WTC11 (cell line): ENCODE results near the gene TMEM225B. TPM values are rescaled to one million over a fixed set of nuclear protein-coding genes. Genes with fewer than 3 reads are reported as not detected.

ENCODE experiments used
- CREB1 ChIP-seq: sonication (generic); formaldehyde crosslinking; IDR thresholded peaks from 2 replicates; pipeline ENCODE4 v1.8.0; 2023; ENCODE audit warnings: mild to moderate bottlenecking, missing genetic modification reagents
- CREM ChIP-seq: sonication (generic); formaldehyde crosslinking; IDR thresholded peaks from 2 replicates; pipeline ENCODE4 v1.8.1; 2022; ENCODE audit warnings: mild to moderate bottlenecking, missing genetic modification reagents, moderate library complexity
- FOXK1 ChIP-seq: sonication (generic); formaldehyde crosslinking; IDR thresholded peaks from 2 replicates; pipeline ENCODE4 v1.8.0; 2022; ENCODE audit warnings: mild to moderate bottlenecking, moderate library complexity, missing genetic modification reagents
- IRF2 ChIP-seq: sonication (generic); formaldehyde crosslinking; IDR thresholded peaks from 2 replicates; pipeline ENCODE4 v1.8.0; 2022; ENCODE audit warnings: low read depth, missing genetic modification reagents, borderline replicate concordance
- JAZF1 ChIP-seq: fragments of 250-450 bp; sonication (Bioruptor Pico); IDR thresholded peaks from 2 replicates; pipeline ENCODE4 v1.9.0; 2021; ENCODE audit warnings: moderate library complexity, mild to moderate bottlenecking, inconsistent platforms
- JUN ChIP-seq: sonication (generic); formaldehyde crosslinking; IDR thresholded peaks from 2 replicates; pipeline ENCODE4 v1.8.0; 2023; ENCODE audit warnings: mild to moderate bottlenecking, missing genetic modification reagents
- MXD4 ChIP-seq: fragments of 250-450 bp; sonication (Bioruptor Pico); IDR thresholded peaks from 2 replicates; pipeline ENCODE4 v1.8.0; 2021; ENCODE audit warnings: mild to moderate bottlenecking, moderate library complexity, borderline replicate concordance
- MYBL2 ChIP-seq: sonication (generic); formaldehyde crosslinking; IDR thresholded peaks from 2 replicates; pipeline ENCODE4 v1.8.1; 2023; ENCODE audit warnings: mild to moderate bottlenecking, moderate library complexity, missing genetic modification reagents
- NR1H2 ChIP-seq: sonication (generic); formaldehyde crosslinking; IDR thresholded peaks from 2 replicates; pipeline ENCODE4 v1.9.0; 2021; ENCODE audit warnings: mild to moderate bottlenecking, moderate library complexity, missing genetic modification reagents
- PRRX2 ChIP-seq: fragments of 250-450 bp; sonication (Bioruptor Pico); IDR thresholded peaks from 2 replicates; pipeline ENCODE4 v1.8.0; 2021; ENCODE audit warnings: mild to moderate bottlenecking
- TEAD1 ChIP-seq: sonication (generic); formaldehyde crosslinking; IDR thresholded peaks from 2 replicates; pipeline ENCODE4 v1.8.0; 2022; ENCODE audit warnings: mild to moderate bottlenecking, missing genetic modification reagents
- TEAD4 ChIP-seq: sonication (generic); formaldehyde crosslinking; IDR thresholded peaks from 2 replicates; pipeline ENCODE4 v1.8.0; 2022; ENCODE audit warnings: mild to moderate bottlenecking, missing genetic modification reagents
- ZBTB21 ChIP-seq: sonication (generic); formaldehyde crosslinking; IDR thresholded peaks from 2 replicates; pipeline ENCODE4 v1.8.1; 2023; ENCODE audit warnings: mild to moderate bottlenecking, missing genetic modification reagents, borderline replicate concordance
- ZNF121 ChIP-seq: sonication (generic); formaldehyde crosslinking; IDR thresholded peaks from 2 replicates; pipeline ENCODE4 v1.8.0; 2023; ENCODE audit warnings: missing genetic modification reagents
- ZNF219 ChIP-seq: sonication (generic); formaldehyde crosslinking; IDR thresholded peaks from 2 replicates; pipeline ENCODE4 v1.8.0; 2023; ENCODE audit warnings: missing genetic modification reagents, mild to moderate bottlenecking, borderline replicate concordance
- ZNF263 ChIP-seq: sonication (generic); formaldehyde crosslinking; IDR thresholded peaks from 2 replicates; pipeline ENCODE4 v1.8.1; 2022; ENCODE audit warnings: low read depth, mild to moderate bottlenecking, moderate library complexity, missing genetic modification reagents
- ZNF317 ChIP-seq: sonication (generic); formaldehyde crosslinking; IDR thresholded peaks from 2 replicates; pipeline ENCODE4 v1.8.1; 2023; ENCODE audit warnings: low read depth, mild to moderate bottlenecking, moderate library complexity, missing genetic modification reagents, borderline replicate concordance
- ZNF423 ChIP-seq: fragments of 250-450 bp; sonication (Bioruptor Pico); IDR thresholded peaks from 2 replicates; pipeline ENCODE4 v2.1.2; 2022; ENCODE audit warnings: mild to moderate bottlenecking, moderate library complexity
- ZNF671 ChIP-seq: fragments of 250-450 bp; sonication (Bioruptor Pico); IDR thresholded peaks from 2 replicates; pipeline ENCODE4 v1.8.0; 2021; ENCODE audit warnings: mild to moderate bottlenecking
- total RNA-seq: library from RNA; stranded (reverse); gene quantifications from 3 replicates; pipeline ENCODE4 v1.2.3, GENCODE V29; 2021
- TF ChIP-seq, protein P1 (sequence below): sonication (generic); formaldehyde crosslinking; IDR thresholded peaks from 2 replicates; pipeline ENCODE4 v1.8.0; 2023; ENCODE audit warnings: missing genetic modification reagents, mild to moderate bottlenecking, borderline replicate concordance
- TF ChIP-seq, protein P2 (sequence below): sonication (generic); formaldehyde crosslinking; IDR thresholded peaks from 2 replicates; pipeline ENCODE4 v1.8.1; 2023; ENCODE audit warnings: mild to moderate bottlenecking, missing genetic modification reagents, moderate library complexity
- TF ChIP-seq, protein P3 (sequence below): sonication (generic); formaldehyde crosslinking; IDR thresholded peaks from 2 replicates; pipeline ENCODE4 v1.8.1; 2022; ENCODE audit warnings: mild to moderate bottlenecking, moderate library complexity, missing genetic modification reagents
- TF ChIP-seq, protein P4 (sequence below): sonication (generic); formaldehyde crosslinking; IDR thresholded peaks from 2 replicates; pipeline ENCODE4 v1.8.0; 2022; ENCODE audit warnings: mild to moderate bottlenecking, missing genetic modification reagents
- TF ChIP-seq, protein P5 (sequence below): sonication (generic); formaldehyde crosslinking; IDR thresholded peaks from 2 replicates; pipeline ENCODE4 v1.8.1; 2023; ENCODE audit warnings: mild to moderate bottlenecking, moderate library complexity, missing genetic modification reagents
- TF ChIP-seq, protein P6 (sequence below): sonication (generic); formaldehyde crosslinking; IDR thresholded peaks from 2 replicates; pipeline ENCODE4 v1.8.1; 2023; ENCODE audit warnings: mild to moderate bottlenecking, missing genetic modification reagents
- TF ChIP-seq, protein P7 (sequence below): sonication (generic); formaldehyde crosslinking; IDR thresholded peaks from 2 replicates; pipeline ENCODE4 v1.8.0; 2022; ENCODE audit warnings: mild to moderate bottlenecking, missing genetic modification reagents
- TF ChIP-seq, protein P8 (sequence below): sonication (generic); formaldehyde crosslinking; IDR thresholded peaks from 2 replicates; pipeline ENCODE4 v1.8.1; 2023; ENCODE audit warnings: mild to moderate bottlenecking, missing genetic modification reagents, moderate library complexity

TMEM225B gene
- total RNA-seq, 1 experiment from 2014 or later, result 0.81 TPM

DNA sequence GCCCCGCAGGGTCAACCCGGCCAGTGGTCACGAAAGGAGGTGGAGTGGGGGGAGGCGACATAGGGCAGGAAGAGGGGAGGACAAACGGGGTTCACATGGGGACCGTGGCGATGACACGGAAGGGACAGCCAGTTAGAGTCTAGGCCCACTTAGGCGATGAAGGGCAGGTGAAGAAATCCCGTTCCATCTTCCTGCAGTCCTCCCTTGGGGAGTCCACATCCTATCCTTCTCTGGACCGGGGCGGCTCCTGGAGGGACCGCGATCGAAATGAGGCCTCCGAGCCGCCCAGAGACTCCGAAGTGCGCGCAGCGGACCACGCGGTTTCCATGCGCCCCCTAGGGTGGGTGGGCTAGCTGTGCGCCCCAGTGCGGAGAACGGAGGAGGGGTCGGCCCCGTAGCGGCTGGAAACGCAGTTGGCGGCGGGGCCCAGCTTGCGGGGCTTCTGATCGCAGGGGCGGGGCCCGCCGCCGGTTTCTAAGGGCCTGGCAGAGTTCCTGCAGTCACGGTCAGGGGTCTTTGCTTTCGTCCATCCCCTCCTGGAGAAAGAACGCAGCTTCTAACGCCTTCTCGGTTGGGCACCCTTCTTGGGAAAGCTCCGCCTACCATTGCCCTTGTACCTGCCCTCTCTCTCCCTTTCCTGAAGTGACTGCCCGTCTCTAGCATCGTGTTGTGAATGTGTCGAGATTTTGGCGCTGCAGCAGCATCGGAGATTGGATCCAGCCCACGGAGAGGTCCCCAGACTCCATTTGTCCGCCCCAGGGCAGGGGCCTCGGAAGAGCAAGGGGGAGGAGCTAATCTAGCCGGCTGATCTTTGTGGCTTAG is 17.9 kb upstream of the TMEM225B start (continued):
- TF ChIP-seq, protein P1, sequence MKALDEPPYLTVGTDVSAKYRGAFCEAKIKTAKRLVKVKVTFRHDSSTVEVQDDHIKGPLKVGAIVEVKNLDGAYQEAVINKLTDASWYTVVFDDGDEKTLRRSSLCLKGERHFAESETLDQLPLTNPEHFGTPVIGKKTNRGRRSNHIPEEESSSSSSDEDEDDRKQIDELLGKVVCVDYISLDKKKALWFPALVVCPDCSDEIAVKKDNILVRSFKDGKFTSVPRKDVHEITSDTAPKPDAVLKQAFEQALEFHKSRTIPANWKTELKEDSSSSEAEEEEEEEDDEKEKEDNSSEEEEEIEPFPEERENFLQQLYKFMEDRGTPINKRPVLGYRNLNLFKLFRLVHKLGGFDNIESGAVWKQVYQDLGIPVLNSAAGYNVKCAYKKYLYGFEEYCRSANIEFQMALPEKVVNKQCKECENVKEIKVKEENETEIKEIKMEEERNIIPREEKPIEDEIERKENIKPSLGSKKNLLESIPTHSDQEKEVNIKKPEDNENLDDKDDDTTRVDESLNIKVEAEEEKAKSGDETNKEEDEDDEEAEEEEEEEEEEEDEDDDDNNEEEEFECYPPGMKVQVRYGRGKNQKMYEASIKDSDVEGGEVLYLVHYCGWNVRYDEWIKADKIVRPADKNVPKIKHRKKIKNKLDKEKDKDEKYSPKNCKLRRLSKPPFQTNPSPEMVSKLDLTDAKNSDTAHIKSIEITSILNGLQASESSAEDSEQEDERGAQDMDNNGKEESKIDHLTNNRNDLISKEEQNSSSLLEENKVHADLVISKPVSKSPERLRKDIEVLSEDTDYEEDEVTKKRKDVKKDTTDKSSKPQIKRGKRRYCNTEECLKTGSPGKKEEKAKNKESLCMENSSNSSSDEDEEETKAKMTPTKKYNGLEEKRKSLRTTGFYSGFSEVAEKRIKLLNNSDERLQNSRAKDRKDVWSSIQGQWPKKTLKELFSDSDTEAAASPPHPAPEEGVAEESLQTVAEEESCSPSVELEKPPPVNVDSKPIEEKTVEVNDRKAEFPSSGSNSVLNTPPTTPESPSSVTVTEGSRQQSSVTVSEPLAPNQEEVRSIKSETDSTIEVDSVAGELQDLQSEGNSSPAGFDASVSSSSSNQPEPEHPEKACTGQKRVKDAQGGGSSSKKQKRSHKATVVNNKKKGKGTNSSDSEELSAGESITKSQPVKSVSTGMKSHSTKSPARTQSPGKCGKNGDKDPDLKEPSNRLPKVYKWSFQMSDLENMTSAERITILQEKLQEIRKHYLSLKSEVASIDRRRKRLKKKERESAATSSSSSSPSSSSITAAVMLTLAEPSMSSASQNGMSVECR (CRISPR knock-in tag), result peak; percentile 56; the same call in 1 of the 2 replicates
- TF ChIP-seq JUN (CRISPR knock-in tag) (0 out of 2 replicates have a peak, but pooled peaks have one; percentile 51), JAZF1 (CRISPR knock-in tag) (no peak), ZNF219 (CRISPR knock-in tag) (no peak; the same call in 1 of the 2 replicates), ZNF671 (CRISPR knock-in tag) (no peak), CREB1 (CRISPR knock-in tag) (0 out of 2 replicates have a peak, but pooled peaks have one; percentile 43), ZNF317 (no peak), ZBTB21 (CRISPR knock-in tag) (no peak), IRF2 (CRISPR knock-in tag) (no peak), TEAD1 (0 out of 2 replicates have a peak, but pooled peaks have one; percentile 34), MYBL2 (CRISPR knock-in tag) (0 out of 2 replicates have a peak, but pooled peaks have one; percentile 34), CREM (CRISPR knock-in tag) (no peak), ZNF423 (peak; percentile 90), MXD4 (CRISPR knock-in tag) (no peak), ZNF121 (CRISPR knock-in tag) (no peak), PRRX2 (CRISPR knock-in tag) (no peak), TEAD4 (CRISPR knock-in tag) (no peak), FOXK1 (peak; percentile 15; the same call in 1 of the 2 replicates), NR1H2 (CRISPR knock-in tag) (no peak), ZNF263 (CRISPR knock-in tag) (0 out of 2 replicates have a peak, but pooled peaks have one; percentile 51)
- TF ChIP-seq, protein P2, sequence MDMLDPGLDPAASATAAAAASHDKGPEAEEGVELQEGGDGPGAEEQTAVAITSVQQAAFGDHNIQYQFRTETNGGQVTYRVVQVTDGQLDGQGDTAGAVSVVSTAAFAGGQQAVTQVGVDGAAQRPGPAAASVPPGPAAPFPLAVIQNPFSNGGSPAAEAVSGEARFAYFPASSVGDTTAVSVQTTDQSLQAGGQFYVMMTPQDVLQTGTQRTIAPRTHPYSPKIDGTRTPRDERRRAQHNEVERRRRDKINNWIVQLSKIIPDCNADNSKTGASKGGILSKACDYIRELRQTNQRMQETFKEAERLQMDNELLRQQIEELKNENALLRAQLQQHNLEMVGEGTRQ (CRISPR knock-in tag), result 0 out of 2 replicates have a peak, but pooled peaks have one; percentile 12
- TF ChIP-seq, protein P3, sequence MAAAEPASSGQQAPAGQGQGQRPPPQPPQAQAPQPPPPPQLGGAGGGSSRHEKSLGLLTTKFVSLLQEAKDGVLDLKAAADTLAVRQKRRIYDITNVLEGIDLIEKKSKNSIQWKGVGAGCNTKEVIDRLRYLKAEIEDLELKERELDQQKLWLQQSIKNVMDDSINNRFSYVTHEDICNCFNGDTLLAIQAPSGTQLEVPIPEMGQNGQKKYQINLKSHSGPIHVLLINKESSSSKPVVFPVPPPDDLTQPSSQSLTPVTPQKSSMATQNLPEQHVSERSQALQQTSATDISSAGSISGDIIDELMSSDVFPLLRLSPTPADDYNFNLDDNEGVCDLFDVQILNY (CRISPR knock-in tag), result no peak; the same call in 1 of the 2 replicates
- TF ChIP-seq, protein P4, sequence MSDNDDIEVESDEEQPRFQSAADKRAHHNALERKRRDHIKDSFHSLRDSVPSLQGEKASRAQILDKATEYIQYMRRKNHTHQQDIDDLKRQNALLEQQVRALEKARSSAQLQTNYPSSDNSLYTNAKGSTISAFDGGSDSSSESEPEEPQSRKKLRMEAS (CRISPR knock-in tag), result peak; percentile 94
- TF ChIP-seq, protein P5, sequence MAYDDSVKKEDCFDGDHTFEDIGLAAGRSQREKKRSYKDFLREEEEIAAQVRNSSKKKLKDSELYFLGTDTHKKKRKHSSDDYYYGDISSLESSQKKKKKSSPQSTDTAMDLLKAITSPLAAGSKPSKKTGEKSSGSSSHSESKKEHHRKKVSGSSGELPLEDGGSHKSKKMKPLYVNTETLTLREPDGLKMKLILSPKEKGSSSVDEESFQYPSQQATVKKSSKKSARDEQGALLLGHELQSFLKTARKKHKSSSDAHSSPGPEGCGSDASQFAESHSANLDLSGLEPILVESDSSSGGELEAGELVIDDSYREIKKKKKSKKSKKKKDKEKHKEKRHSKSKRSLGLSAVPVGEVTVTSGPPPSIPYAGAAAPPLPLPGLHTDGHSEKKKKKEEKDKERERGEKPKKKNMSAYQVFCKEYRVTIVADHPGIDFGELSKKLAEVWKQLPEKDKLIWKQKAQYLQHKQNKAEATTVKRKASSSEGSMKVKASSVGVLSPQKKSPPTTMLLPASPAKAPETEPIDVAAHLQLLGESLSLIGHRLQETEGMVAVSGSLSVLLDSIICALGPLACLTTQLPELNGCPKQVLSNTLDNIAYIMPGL, result peak; percentile 75; the same call in 1 of the 2 replicates
- TF ChIP-seq, protein P6, sequence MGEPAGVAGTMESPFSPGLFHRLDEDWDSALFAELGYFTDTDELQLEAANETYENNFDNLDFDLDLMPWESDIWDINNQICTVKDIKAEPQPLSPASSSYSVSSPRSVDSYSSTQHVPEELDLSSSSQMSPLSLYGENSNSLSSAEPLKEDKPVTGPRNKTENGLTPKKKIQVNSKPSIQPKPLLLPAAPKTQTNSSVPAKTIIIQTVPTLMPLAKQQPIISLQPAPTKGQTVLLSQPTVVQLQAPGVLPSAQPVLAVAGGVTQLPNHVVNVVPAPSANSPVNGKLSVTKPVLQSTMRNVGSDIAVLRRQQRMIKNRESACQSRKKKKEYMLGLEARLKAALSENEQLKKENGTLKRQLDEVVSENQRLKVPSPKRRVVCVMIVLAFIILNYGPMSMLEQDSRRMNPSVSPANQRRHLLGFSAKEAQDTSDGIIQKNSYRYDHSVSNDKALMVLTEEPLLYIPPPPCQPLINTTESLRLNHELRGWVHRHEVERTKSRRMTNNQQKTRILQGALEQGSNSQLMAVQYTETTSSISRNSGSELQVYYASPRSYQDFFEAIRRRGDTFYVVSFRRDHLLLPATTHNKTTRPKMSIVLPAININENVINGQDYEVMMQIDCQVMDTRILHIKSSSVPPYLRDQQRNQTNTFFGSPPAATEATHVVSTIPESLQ (CRISPR knock-in tag), result no peak
- TF ChIP-seq, protein P7, sequence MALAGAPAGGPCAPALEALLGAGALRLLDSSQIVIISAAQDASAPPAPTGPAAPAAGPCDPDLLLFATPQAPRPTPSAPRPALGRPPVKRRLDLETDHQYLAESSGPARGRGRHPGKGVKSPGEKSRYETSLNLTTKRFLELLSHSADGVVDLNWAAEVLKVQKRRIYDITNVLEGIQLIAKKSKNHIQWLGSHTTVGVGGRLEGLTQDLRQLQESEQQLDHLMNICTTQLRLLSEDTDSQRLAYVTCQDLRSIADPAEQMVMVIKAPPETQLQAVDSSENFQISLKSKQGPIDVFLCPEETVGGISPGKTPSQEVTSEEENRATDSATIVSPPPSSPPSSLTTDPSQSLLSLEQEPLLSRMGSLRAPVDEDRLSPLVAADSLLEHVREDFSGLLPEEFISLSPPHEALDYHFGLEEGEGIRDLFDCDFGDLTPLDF (CRISPR knock-in tag), result 0 out of 2 replicates have a peak, but pooled peaks have one; percentile 26
- TF ChIP-seq, protein P8, sequence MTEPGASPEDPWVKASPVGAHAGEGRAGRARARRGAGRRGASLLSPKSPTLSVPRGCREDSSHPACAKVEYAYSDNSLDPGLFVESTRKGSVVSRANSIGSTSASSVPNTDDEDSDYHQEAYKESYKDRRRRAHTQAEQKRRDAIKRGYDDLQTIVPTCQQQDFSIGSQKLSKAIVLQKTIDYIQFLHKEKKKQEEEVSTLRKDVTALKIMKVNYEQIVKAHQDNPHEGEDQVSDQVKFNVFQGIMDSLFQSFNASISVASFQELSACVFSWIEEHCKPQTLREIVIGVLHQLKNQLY (CRISPR knock-in tag), result no peak
